Suprapubic skin (tissue), 4 donors: ENCODE measurements around the gene EPHA6.

Experiments
- CTCF ChIP-seq, 2 donors: fragments of 200-600 bp in 1 of 2; fragments of 450-650 bp in 1 of 2; sonication (generic) in 1 of 2; IDR thresholded peaks; one replicate each; pipeline ENCODE4 v1.5.1; 2016 to 2019; ENCODE audit warnings: antibody characterized with exemption in 2 of 2, mild to moderate bottlenecking in 1 of 2, moderate library complexity in 1 of 2
- EP300 ChIP-seq: sonication (generic); formaldehyde crosslinking; IDR thresholded peaks from one replicate; pipeline ENCODE4 v1.6.1; 2017; ENCODE audit warnings: antibody characterized with exemption
- POLR2A ChIP-seq, 2 donors: fragments of 450-650 bp; IDR thresholded peaks; one replicate each; pipeline ENCODE4 v1.6.1; 2017; ENCODE audit warnings: antibody characterized with exemption in 2 of 2, mild to moderate bottlenecking in 2 of 2, moderate library complexity in 2 of 2
- POLR2AphosphoS5 ChIP-seq, 3 donors: sonication (generic); formaldehyde crosslinking; IDR thresholded peaks; one replicate each; pipeline ENCODE4 v1.6.1; 2017; ENCODE audit warnings: antibody characterized with exemption in 3 of 3

GRCh38 chr3:96863129-96863740, 48.8 kb downstream of the EPHA6 start:
- TF ChIP-seq CTCF (IDR thresholded peaks at IDR 0.05) (peak; percentile 21 to 53), EP300 (no peak), POLR2A (IDR thresholded peaks at IDR 0.05) (no peak), POLR2AphosphoS5 (IDR thresholded peaks at IDR 0.05) (no peak)
